Activated CD4-positive, alpha-beta memory T cell treated with anti-CD3 and anti-CD28 coated beads for 36 hours (primary cell): ENCODE measurements around the gene MYRIP. TPM values are rescaled to one million over a fixed set of nuclear protein-coding genes. Genes with fewer than 3 reads are reported as not detected.

ENCODE experiments used
- CTCF ChIA-PET: fragments of 350-600 bp; sonication (Branson Sonifier 250); formaldehyde crosslinking; loops from one replicate; lab custom pipeline; 2021; ENCODE audit warnings: antibody characterized with exemption, inconsistent platforms; lab: Charles Lee
- POLR2A ChIA-PET: fragments of 350-600 bp; sonication (Branson Sonifier 250); formaldehyde crosslinking; loops from one replicate; lab custom pipeline; 2021; ENCODE audit warnings: antibody characterized with exemption; lab: Charles Lee
- DNase-seq: peaks from one replicate; pipeline ENCODE4 v3.0.0-alpha.2; 2020
- H3K27ac Mint-ChIP-seq: one replicate; pipeline ENCODE4 v1.8.0; 2021; ENCODE audit warnings: mixed read lengths
- H3K27me3 Mint-ChIP-seq: one replicate; pipeline ENCODE4 v1.8.0; 2021; ENCODE audit warnings: mixed read lengths
- H3K36me3 Mint-ChIP-seq: one replicate; pipeline ENCODE4 v1.8.0; 2021; ENCODE audit warnings: mixed read lengths
- H3K4me1 Mint-ChIP-seq: one replicate; pipeline ENCODE4 v1.8.0; 2021; ENCODE audit warnings: low read depth, mixed read lengths
- H3K4me3 Mint-ChIP-seq: one replicate; pipeline ENCODE4 v1.8.0; 2021; ENCODE audit warnings: mild to moderate bottlenecking, mixed read lengths
- H3K9me3 Mint-ChIP-seq: one replicate; pipeline ENCODE4 v1.8.0; 2021; ENCODE audit warnings: mixed read lengths
- intact Hi-C: fragments of 100-400 bp; cut with micrococcal nuclease; formaldehyde crosslinking; loops from one replicate; pipeline ENCODE4 v1.15.1; 2023
- total RNA-seq, 2 experiments: library from RNA; stranded (reverse); gene quantifications; one replicate each; pipeline ENCODE4 v1.2.3, GENCODE V29; 2021

MYRIP gene
- total RNA-seq, 2 experiments from 2014 or later: not detected

DNA sequence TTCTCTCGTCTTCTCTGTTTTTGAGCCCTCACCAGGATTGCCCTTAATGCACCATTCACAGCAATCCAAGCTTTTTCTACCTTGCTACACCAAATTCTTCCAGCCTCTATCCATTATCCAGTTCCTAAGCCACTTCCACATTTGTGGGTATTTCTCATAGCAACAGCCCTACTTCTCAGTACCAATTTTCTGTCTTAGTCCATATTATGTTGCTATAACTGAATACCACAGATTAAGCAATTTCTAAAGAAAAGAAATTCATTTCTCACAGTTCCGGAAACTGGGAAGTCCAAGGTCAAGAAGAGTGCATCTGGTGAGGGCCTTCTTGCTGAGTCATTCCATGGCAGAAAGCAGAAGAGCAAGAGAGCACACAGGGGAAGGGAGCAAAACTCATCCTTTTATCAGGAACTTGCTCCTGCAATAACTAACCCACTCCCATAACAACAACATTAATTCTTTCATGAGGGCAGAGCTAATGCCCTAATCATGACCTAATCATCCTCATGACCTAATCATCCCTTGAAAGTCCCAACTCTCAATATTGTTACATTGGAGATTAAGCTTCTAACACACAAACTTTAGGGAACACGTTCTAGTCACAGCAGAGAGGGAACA is 490.4 kb downstream of the MYRIP start:
- POLR2A ChIA-PET: no interaction called here

DNA sequence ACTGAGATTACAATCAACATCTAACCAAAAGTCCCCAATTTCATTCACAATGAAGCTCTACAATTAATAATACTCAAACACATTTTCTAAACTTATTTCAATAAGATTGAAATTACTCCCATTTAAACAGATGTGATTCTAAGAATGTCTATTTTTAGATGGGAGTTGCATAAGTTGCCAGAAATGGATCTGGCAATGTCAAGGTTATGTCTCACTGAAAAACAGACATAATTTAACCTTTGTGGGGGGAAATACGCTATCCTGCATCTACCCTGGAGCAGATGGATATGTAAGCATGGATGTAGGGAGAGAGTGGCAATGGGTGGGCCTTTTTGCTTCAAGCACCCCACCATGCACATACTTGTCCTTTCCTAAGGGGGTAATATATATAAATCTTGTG is 493.4 kb downstream of the MYRIP start:
- H3K4me3 Mint-ChIP-seq: no peak overlapping the region
- peaks cover 4% of the 10 kb centered on the region for H3K36me3 Mint-ChIP-seq
- no peaks in the 10 kb centered on the region for H3K27me3 Mint-ChIP-seq
- no peak for DNase-seq
- H3K9me3 Mint-ChIP-seq: no peaks in the 10 kb centered on the region
- intact Hi-C loops: no loop called here
- POLR2A ChIA-PET: no interaction called here
- no peak overlapping the region for H3K27ac Mint-ChIP-seq
- CTCF ChIA-PET: no interaction called here
- H3K4me1 Mint-ChIP-seq: no peaks in the 10 kb centered on the region

More for the DNA sequence above, 490.4 kb downstream of the MYRIP start:
- Mint-ChIP-seq H3K27me3 (no peaks in the 10 kb centered on the region), H3K4me1 (no peaks in the 10 kb centered on the region), H3K4me3 (no peak overlapping the region), H3K27ac (no peak overlapping the region), H3K9me3 (no peaks in the 10 kb centered on the region), H3K36me3 (peaks cover 5% of the 10 kb centered on the region)
- CTCF ChIA-PET: interaction anchor here (1.6 kb wide), 1 partner anchor 17 kb away, joined by 5 read pairs; no protein-coding TSS in a partner anchor
- intact Hi-C loops: no loop called here
- DNase-seq: no peak

DNA sequence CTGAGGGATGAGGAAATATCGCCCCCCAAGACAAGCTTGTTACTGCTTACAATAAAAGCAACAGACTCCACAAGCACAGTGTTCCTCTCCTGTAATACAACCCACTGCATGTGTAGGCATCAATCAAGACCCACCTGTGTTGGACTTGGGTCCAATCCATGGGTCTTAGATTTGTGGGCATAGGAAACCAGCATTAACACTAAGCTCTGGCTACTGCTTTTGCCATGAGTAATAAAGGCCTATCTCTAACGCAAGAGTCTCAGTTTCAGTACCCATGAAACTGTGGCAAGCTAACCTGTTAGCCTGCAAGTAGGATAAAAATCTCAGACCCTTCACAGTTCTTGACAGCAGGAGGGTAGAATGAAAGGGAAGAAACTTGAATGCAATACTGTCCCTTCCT is 494.9 kb downstream of the MYRIP start:
- CTCF ChIA-PET: interaction anchor here (1.3 to 1.4 kb wide), 2 partner anchors 13 to 113 kb away, joined by 3 to 12 read pairs; no protein-coding TSS in a partner anchor
- H3K27ac Mint-ChIP-seq: no peak overlapping the region
- no peak overlapping the region for H3K4me3 Mint-ChIP-seq
- H3K27me3 Mint-ChIP-seq: no peaks in the 10 kb centered on the region
- H3K9me3 Mint-ChIP-seq: no peaks in the 10 kb centered on the region
- no peak for DNase-seq
- POLR2A ChIA-PET: no interaction called here
- H3K4me1 Mint-ChIP-seq: peaks cover 6% of the 10 kb centered on the region
- peaks cover 2% of the 10 kb centered on the region for H3K36me3 Mint-ChIP-seq
- intact Hi-C loops: no loop called here

DNA sequence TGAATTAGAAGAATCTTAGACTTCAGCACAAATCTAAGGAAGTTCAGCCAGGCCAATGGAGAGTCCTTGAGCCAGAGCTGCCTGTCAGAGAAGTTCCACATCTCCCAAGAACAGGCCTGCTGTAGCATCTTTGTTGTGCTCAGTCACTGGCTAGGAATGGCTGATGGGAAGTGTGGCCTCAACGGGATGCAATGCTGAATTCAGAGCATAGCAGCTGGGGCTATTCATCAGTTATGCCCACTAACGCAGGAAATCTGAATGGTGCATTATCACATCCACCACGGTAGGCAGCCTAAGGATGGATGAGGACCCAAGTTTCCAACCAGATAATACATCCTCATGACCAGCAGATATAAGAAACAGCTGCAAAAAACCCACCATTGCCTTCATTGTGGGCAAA is 496.9 kb downstream of the MYRIP start:
- intact Hi-C loops: loop anchor here (5.0 kb wide), 2 partner anchors 1254 to 1656 kb away; partner anchors contain the start of genes SCN11A, ULK4 and WDR48
- no peak for DNase-seq
- H3K9me3 Mint-ChIP-seq: no peaks in the 10 kb centered on the region
- no peak overlapping the region for H3K27ac Mint-ChIP-seq
- no peak overlapping the region for H3K4me3 Mint-ChIP-seq
- CTCF ChIA-PET: interaction anchor here (3.5 kb wide), 1 partner anchor 114 kb away, joined by 26 read pairs; no protein-coding TSS in a partner anchor
- peaks cover 15% of the 10 kb centered on the region for H3K36me3 Mint-ChIP-seq
- H3K4me1 Mint-ChIP-seq: peaks cover 12% of the 10 kb centered on the region
- no peaks in the 10 kb centered on the region for H3K27me3 Mint-ChIP-seq
- POLR2A ChIA-PET: no interaction called here

DNA sequence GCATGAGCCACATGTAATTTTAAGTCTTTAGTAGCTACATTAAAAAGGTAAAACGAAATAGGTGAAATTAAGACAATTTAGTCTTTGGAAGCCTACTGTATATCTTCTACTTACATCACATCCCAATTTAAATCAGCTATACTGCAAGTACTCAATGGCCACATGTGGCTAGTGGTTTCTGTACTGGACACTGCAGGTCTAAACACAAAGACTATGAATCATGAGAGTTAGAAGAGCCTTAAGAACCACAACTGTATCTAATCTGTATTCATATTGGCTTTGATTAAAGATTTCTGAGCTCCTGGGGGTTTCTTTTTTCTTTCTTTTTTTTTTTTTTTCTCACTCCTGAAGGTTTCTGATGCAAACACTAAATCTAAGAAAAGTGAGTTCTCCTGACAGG is 497.8 kb downstream of the MYRIP start:
- H3K27ac Mint-ChIP-seq: no peak overlapping the region
- no peak overlapping the region for H3K4me3 Mint-ChIP-seq
- ChIA-PET POLR2A (no interaction called here), CTCF (interaction anchor here (2.8 to 3.5 kb wide), 2 partner anchors 10 to 115 kb away, joined by 24 to 26 read pairs; no protein-coding TSS in a partner anchor)
- intact Hi-C loops: loop anchor here (5.0 kb wide), 2 partner anchors 1255 to 1655 kb away; partner anchors contain the start of genes SCN11A, ULK4 and WDR48
- DNase-seq: no peak
- H3K27me3 Mint-ChIP-seq: no peaks in the 10 kb centered on the region
- H3K36me3 Mint-ChIP-seq: peaks cover 15% of the 10 kb centered on the region
- H3K4me1 Mint-ChIP-seq: peaks cover 20% of the 10 kb centered on the region
- no peaks in the 10 kb centered on the region for H3K9me3 Mint-ChIP-seq

DNA sequence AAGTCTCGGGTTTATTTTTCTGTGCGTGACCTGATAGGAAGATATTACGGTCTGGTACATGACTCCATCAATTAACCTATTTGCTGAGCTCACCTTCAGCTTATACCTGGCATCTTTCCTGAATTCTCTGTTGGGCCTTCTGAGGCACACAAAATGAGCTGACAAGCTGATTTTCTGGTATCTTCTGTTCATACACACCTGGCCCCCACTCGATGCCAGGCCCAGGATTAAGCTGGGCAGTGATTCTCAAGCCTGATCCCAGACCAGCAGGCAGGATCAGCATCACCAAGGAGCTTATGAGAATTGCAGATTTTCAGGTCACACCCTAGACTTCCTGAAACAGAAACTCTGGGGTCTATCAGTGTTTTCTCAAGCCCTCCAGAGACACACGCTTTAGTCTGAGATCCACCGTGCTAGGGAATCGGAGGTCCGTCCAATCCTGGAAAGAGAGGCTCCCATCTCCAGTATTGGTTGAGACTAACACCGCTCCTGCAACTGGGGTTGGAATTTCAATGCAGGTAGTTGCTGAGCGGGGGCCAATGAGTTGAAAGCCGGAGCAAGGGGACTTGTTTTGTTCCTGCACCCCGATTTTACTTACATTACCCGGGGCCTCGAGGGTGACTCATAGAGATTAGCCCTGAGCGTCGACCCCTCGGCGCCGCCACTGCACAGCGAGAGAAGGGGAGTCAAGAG is 499.5 kb downstream of the MYRIP start:
- CTCF ChIA-PET: interaction anchor here (0.6 to 3.5 kb wide), 12 partner anchors 8 to 169 kb away, joined by 3 to 26 read pairs (median 4); partner anchors contain the start of gene RPL14
- POLR2A ChIA-PET: interaction anchor here (0.6 to 1.0 kb wide), 3 partner anchors 13 to 898 kb away, joined by 3 to 6 read pairs (median 3); no protein-coding TSS in a partner anchor
- Mint-ChIP-seq H3K27me3 (no peaks in the 10 kb centered on the region), H3K4me1 (peaks cover 23% of the 10 kb centered on the region), H3K4me3 (peak overlapping the region; percentile 96), H3K27ac (peak overlapping the region; percentile 97), H3K36me3 (peaks cover 26% of the 10 kb centered on the region), H3K9me3 (no peaks in the 10 kb centered on the region)
- DNase-seq: no peak
- intact Hi-C loops: loop anchor here (1.0 to 5.0 kb wide), 9 partner anchors 28 to 1704 kb away; partner anchors contain the start of genes RPL14, RPSA, SCN11A and ULK4

DNA sequence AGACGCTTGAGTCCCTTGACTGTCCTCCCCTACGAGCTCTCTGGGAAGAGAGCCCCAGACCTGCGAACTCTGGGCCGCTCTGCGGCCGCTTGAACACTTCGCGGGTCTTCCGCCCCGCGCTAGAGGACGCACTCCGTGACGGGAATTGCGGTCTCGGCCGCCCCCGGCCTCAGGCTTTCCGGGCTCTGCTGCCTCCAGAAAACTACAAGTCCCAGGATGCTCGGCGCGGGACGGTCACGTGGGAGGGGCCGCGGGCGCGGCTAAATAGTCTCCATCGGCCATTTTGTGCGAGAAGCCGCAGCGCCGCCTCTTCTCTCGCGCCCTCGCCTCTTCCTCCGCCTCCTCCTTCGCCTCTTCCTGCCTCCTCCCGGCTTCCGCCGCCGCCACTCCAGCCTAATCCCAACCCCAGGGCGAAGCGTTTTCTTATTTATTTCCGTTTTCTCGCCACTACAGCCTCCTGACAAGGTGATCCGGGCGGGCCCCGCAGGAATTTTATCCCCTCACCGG is 500.1 kb downstream of the MYRIP start, which contains the start of gene EIF1B:
EIF1B (plus strand) TSS at position 290 of the 507 bp plus-strand sequence. CDS start 235 bp downstream, outside the sequence.
- Mint-ChIP-seq H3K27ac (peak within 1 kb of the TSS; percentile 97), H3K36me3 (peaks cover 27% of the 10 kb centered on the region), H3K27me3 (no peaks in the 10 kb centered on the region), H3K4me1 (peaks cover 23% of the 10 kb centered on the region), H3K4me3 (peak within 1 kb of the TSS; percentile 96), H3K9me3 (no peaks in the 10 kb centered on the region)
- CTCF ChIA-PET: interaction anchor here (0.6 to 3.5 kb wide), 11 partner anchors 8 to 169 kb away, joined by 3 to 26 read pairs (median 4); partner anchors contain the start of gene RPL14
- intact Hi-C loops: loop anchor here (1.0 to 5.0 kb wide), 9 partner anchors 28 to 1703 kb away; partner anchors contain the start of genes RPL14, RPSA, SCN11A and ULK4
- POLR2A ChIA-PET: interaction anchor here (0.6 to 1.0 kb wide), 3 partner anchors 13 to 773 kb away, joined by 3 to 7 read pairs (median 6); no protein-coding TSS in a partner anchor
- DNase-seq: peak; percentile 99
